RWPE1 (cell line): ENCODE data around the gene SLC35E4.

Experiments
- CTCF ChIA-PET: fragments of 350-600 bp; sonication (Branson Sonifier 250); formaldehyde crosslinking; extraction: SDS; loops from one replicate; lab custom pipeline; 2021; lab: Yijun Ruan, JAX
- POLR2A ChIA-PET: fragments of 400-600 bp; formaldehyde crosslinking; extraction: SDS; loops from one replicate; lab custom pipeline; 2020; ENCODE audit warnings: antibody characterized with exemption; ENCODE audit not compliant: low non-redundant PET; lab: Yijun Ruan, JAX
- DNase-seq: peaks from one replicate; pipeline ENCODE4 v3.0.0; 2012; ENCODE audit warnings: low spot score
- H3K27ac ChIP-seq: fragments of 450-650 bp; 2 replicates; pipeline ENCODE4 v1.5.1; 2017
- TF ChIP-seq, protein P1 (sequence below): fragments of 450-650 bp; conservative IDR thresholded peaks from 2 replicates; pipeline ENCODE4 v1.5.1; 2017; ENCODE audit warnings: low read depth, mild to moderate bottlenecking

Gene SLC35E4

DNA sequence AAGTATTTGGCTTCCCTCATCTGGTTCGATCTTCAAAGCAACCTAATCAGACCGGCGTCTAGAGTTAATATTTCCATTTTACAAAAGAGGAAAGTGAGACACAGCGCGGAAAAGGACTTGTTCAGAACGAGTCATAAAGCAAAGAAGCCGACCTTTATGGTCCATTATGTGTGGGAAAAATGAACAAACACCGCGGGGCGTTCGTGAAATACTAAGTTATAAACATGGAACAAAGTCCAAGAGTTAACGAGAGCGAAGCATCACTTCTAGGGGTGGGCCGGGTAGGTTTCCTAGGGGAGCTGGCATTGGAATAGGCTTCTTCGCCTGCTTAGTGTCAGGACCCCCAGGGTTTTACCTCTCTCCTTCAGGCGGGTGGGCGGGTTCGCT, 31.5 kb downstream of the SLC35E4 start:
- DNase-seq: no peak
- CTCF ChIA-PET: interaction anchor here (1.2 kb wide), 1 partner anchor 88 kb away, joined by 3 read pairs; no protein-coding TSS in a partner anchor
- H3K27ac ChIP-seq: peak overlapping the region; percentile 54
- TF ChIP-seq, protein P1, sequence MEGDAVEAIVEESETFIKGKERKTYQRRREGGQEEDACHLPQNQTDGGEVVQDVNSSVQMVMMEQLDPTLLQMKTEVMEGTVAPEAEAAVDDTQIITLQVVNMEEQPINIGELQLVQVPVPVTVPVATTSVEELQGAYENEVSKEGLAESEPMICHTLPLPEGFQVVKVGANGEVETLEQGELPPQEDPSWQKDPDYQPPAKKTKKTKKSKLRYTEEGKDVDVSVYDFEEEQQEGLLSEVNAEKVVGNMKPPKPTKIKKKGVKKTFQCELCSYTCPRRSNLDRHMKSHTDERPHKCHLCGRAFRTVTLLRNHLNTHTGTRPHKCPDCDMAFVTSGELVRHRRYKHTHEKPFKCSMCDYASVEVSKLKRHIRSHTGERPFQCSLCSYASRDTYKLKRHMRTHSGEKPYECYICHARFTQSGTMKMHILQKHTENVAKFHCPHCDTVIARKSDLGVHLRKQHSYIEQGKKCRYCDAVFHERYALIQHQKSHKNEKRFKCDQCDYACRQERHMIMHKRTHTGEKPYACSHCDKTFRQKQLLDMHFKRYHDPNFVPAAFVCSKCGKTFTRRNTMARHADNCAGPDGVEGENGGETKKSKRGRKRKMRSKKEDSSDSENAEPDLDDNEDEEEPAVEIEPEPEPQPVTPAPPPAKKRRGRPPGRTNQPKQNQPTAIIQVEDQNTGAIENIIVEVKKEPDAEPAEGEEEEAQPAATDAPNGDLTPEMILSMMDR: no peak
- POLR2A ChIA-PET: no interaction called here

DNA sequence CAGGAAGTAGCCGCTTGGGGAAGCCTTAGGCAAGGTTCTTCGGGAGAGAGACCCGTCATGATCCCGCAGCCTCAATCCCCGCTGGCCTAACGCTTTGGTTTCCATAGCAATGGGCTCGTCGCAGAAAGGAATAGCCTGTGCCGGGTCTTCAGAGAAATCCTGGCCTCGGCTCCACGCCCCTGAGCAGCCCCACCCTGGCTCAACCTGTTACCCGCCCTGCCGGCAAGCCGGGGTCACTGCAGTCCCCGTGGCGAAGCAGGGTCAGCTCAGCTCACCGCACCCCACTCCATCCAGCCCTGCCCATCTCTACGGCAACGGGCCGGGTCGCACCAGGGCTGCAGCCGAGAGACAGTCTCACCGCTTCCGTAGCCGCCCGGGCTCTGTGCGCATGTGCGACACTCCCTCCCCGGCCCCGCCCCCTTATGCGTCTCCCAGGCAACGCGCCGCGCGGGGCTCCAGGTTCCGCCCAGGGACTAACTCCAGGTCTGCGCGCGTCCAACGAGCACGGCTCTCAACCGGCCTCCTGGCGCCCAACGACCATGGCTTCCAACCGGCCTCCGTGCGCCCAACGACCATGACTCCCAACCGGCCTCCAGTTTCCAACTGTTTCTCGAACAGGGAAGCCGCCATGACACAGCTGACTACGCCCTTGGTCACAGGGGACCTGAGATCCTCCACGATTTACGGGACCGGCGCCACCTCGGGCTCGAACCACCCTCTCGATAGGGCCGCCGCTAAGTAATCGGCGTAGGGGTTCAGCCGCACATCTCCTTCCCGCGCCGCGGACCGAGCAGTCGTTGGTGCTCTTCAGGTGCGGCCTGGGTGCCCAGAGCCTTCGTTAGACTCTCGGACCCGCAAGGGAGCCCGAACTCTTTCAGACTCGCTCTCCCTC, 32.2 kb downstream of the SLC35E4 start, which contains the start of gene DUSP18:
Gene DUSP18, minus strand, starts transcription at position 382 of the 892 bp plus-strand sequence. CDS start 3,872 bp downstream, outside the sequence.
- POLR2A ChIA-PET: no interaction called here
- peak; percentile 94 for DNase-seq
- CTCF ChIA-PET: interaction anchor here (1.2 kb wide), 1 partner anchor 88 kb away, joined by 3 read pairs; no protein-coding TSS in a partner anchor
- peak within 1 kb of the TSS; percentile 54 for H3K27ac ChIP-seq
- TF ChIP-seq, protein P1: peak; percentile 28

DNA sequence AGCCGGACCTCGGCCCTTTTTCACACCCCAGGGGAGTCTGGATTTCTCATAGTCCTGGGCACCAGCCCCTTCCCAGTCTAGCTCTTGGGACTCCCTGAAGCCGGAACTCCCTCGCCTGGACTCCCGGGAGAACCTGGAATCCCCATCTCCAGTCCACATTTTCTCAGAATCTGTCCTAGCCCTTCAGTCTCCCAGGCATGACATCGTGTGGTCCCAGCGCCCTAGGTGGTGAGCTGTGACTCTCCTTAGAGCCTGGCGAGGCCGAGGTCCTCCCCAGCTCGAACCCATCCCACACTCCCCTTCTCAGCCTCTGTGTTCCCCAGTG, 32.8 kb downstream of the SLC35E4 start:
- ChIA-PET CTCF (no interaction called here), POLR2A (no interaction called here)
- H3K27ac ChIP-seq: peak overlapping the region; percentile 54
- TF ChIP-seq, protein P1: no peak
- peak; percentile 8 for DNase-seq

DNA sequence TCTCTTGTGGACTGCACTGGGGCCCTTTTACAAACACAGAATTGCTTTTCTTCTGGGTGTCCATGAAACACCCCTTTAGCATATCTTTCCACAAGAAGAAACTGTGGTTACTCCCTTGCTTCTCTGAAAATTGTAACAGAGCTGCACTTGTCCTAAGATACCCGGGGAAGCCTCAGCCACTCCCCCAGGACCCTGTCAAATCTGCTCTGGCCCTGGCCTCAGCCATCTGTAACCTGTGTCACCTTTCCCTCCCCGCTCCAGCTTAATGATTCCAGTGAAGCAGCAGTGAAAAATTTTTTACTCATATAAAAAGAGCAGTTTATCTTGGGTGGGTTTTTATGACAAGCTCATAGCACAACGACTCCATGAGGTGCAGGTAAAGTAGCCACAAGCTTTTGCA, 35.5 kb downstream of the SLC35E4 start:
- POLR2A ChIA-PET: no interaction called here
- CTCF ChIA-PET: no interaction called here
- TF ChIP-seq, protein P1: no peak
- no peak for DNase-seq
- no peak overlapping the region for H3K27ac ChIP-seq

DNA sequence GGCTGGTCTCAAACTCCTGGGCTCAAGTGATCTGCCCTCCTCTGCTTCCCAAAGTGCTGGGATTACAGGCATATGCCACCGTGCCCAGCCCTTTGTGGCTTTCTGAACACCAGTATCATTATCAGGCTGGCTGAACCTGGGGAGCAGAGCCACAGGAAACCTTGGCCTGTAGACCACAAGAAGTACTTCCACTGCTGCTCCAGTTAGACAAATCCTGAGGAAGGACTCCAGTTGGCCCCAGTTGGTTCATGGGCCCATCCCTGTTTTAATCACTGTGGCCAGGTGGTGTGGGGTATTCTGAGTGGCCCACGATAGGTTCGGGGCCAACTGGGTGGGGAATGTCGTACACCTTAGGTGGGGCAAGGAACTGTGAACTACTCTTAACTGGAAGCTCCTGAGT, 37.6 kb downstream of the SLC35E4 start:
- DNase-seq: no peak
- H3K27ac ChIP-seq: no peak overlapping the region
- TF ChIP-seq, protein P1: no peak
- ChIA-PET CTCF (no interaction called here), POLR2A (no interaction called here)

DNA sequence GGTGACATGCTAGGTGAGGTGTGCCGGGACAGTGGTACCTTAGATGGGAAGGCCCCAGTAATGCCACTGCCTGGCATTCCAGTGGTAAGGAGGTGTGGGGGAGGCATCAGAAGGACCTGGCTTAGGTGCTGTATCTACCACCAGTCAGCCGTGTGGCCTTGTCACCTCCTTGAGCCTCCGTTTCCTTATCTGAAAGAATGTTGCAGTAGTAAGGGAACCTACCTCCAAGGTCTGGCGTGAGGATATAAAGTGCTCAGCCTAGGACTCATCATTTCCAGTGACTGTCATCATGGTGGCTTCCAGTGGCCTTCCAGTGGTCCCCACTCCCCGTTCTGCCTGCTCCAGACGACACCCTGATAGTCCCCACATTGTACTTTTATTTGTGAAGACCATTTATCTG, 38.9 kb downstream of the SLC35E4 start:
- no peak for DNase-seq
- TF ChIP-seq, protein P1: no peak
- no peak overlapping the region for H3K27ac ChIP-seq
- ChIA-PET CTCF (no interaction called here), POLR2A (no interaction called here)
